Right forelimb (tissue), 1 donor: ENCODE results near the gene HMCN2.

ENCODE experiments used
- DNase-seq: peaks from one replicate; pipeline ENCODE4 v3.0.0-alpha.2; 2018

Gene HMCN2

DNA sequence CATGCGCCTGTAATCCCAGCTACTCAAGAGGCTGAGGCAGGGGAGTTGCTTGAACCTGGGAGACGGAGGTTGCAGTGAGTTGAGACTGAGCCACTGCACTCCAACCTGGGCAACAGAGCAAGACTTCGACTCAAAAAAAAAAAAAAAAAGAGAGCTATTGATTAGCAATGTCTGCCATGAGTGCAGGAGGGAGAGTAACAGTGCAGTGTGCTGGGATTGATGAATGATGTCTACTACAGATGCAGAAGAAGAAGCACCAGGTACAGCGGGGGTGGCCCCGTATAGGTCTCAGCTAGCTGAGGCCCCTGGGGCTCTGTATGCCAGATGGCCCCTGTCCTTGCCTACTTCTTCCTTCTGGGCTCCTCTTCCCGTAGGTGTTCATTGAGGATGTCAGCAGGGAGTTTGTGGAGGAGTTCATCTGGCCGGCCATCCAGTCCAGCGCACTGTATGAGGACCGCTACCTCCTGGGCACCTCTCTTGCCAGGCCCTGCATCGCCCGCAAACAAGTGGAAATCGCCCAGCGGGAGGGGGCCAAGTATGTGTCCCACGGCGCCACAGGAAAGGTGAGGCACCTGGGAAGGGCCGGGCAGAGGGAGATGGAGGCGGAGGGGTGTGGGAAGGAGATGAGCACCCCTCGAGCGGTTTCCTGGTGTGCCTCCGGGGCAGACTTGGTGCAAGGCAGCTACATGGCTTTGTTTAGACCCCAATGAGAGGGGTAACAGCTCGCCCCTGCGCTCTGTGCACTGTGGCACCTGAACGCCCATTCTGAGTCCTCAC lies 192.7 kb downstream of the HMCN2 start:
- DNase-seq = no peak

DNA sequence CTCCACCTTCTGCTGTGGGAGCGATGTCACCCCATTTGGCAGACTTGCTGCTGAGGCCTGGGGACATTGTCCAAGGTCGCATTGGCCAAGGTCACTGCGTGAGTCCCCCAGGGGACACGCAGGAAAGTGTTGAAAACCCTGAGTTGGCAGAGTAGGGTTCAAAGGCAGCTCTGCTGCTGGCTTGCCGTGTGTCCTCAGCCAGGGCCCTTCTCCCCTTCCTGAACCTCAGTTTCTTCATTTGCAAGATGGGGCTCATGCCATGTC lies 193.2 kb downstream of the HMCN2 start:
- DNase-seq = no peak

- DNase-seq = no peak
Measured at GRCh38 chr9:130459151-130459550, 193.6 kb downstream of the HMCN2 start.

- DNase-seq = no peak
Measured at GRCh38 chr9:130459941-130460669, 194.5 kb downstream of the HMCN2 start.

- peak; percentile 80 for DNase-seq
Measured at GRCh38 chr9:130461218-130461630, 195.7 kb downstream of the HMCN2 start.

- no peak for DNase-seq
Measured at GRCh38 chr9:130461731-130462130, 196.2 kb downstream of the HMCN2 start.

GRCh38 chr9:130462685-130463540 lies 197.4 kb downstream of the HMCN2 start:
- no peak for DNase-seq

- DNase-seq = no peak
Measured at GRCh38 chr9:130463763-130464745, 198.5 kb downstream of the HMCN2 start.

DNA sequence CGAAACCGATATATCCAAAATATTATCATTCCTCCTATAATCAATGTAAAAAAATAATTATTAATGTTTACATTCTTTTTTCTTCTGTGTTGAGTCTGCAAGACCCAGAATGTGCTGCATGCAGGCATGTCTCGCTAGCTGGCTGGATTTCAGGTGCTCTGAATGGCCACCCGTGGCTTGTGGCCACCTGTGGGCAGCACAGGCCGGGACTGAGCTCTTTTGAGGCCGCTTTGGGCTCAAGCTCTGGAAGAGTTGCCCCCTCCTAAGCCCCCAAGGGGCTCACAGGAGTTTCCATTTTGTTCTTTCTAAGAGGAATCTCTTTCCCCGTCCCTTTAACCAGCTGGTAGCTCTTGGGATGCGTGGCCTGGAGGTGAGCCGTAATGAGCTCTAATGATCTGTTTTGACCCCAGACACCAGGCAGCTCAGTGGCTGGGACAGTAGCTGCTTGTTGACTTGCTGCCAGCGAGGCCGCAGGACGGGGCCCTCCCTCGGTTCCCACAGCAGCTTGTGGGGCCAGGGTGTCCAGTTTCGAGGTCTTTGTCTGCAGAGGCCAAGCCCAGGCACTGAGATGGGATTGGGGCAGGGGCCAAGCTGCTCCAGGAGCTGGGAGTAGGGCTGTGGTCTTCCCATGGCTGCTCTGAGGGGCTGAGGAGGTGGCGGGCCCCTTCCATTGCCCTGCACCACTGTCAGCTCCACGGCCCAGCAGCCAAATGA lies 200.0 kb downstream of the HMCN2 start:
- DNase-seq = no peak

- no peak for DNase-seq
Measured at GRCh38 chr9:130466537-130467217, 201.1 kb downstream of the HMCN2 start.

- DNase-seq = no peak
Measured at GRCh38 chr9:130467316-130467715, 201.8 kb downstream of the HMCN2 start.

- no peak for DNase-seq
Measured at GRCh38 chr9:130468566-130468965, 203.0 kb downstream of the HMCN2 start.

DNA sequence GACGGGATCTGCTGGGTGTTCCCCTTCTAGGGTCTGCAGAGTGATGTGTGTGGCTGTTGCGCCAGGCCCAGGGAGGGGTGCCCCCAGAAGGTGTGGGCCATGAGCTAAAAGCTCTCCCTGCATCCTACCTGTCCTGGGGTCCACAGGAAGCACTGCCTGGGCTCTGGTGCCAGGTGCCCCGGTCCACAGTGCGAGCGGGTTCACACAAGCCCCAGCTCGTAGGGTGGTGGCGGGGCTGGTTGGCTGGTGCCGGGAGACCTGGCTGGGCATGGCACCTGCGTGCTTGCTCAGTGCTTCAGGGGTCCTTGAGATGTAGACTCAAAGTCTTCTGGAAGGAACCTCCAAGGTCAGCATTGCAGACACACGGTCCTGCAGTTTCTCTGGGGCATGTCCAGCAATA lies 204.7 kb downstream of the HMCN2 start:
- no peak for DNase-seq

DNA sequence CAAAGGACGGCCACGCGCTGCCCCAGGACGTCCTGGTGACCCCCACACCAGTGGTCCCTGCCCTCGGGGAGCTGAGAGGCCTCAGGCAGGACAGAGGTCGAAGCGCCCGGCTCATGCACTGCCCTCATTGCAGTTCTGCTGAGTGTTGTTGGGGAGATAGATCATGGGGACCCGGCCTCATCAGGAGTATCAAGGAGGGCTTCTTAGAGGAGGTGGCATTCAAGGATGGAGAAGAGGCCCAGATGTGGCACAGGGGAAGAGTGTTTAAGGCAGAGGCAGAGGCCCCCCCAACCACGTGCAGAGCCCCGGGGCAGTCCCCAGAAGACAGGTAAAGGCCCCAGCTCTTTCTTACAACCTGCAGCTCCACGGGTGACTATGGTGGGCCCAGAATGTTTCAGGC lies 205.4 kb downstream of the HMCN2 start:
- no peak for DNase-seq

DNA sequence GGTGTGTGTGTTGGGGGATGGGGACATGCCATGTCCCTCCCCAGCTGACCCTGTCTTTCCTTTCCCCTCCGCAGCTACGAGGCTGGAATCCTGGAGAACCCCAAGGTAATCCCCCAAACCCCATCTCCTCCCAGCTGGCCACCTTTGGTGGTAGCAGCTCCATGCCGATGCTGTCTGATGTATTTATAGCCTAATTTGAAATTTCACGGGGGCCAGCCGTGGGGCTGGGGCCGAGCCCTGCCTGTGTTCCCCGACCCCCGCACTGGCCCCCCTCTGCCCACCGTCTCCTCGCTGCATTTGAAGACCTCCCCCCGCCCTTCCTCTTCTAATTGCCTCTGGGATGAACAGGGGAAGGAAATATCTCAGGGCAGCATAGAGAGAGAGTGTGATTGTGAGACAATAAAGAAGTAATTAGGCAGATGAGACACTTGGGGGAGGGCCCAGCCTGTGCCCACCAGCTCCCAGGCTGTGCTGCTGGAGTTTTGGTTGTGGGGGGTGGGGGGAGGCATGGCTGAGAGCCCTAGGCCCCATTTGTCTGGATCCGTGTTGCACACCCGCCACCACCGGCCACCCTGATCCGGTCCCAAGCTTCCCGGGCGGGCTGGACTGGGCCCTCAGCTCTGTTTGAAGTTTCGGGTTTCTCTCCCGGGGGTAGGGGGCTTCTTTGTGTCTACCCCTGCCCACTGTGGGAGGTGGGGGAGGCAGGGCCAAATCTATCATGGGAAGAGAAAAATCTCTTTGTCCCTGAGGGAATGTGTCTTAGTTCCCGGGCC lies 206.0 kb downstream of the HMCN2 start:
- no peak for DNase-seq

- no peak for DNase-seq
Measured at GRCh38 chr9:130472184-130472705, 206.7 kb downstream of the HMCN2 start.

DNA sequence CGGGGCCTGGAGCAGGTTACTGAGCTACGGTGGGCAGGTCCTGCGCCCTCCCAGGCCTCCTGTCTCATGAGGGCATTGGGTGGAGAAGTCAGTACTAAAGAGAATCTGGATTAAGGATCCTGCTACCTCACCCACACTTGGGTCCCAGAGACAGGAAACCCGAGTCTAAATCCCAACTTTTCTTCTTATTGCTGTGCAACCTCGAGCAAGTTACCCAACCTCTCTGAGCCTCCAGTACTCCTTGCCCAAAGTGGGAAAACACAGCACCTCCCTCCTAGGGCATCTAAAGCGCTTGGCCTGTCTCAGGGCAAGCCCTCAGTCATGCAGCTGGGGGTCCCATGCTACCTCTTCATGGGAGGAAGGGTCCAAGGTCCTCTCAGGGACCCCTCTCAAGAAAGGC lies 207.4 kb downstream of the HMCN2 start:
- DNase-seq = no peak

- DNase-seq = no peak
Measured at GRCh38 chr9:130473566-130473965, 208.0 kb downstream of the HMCN2 start.

DNA sequence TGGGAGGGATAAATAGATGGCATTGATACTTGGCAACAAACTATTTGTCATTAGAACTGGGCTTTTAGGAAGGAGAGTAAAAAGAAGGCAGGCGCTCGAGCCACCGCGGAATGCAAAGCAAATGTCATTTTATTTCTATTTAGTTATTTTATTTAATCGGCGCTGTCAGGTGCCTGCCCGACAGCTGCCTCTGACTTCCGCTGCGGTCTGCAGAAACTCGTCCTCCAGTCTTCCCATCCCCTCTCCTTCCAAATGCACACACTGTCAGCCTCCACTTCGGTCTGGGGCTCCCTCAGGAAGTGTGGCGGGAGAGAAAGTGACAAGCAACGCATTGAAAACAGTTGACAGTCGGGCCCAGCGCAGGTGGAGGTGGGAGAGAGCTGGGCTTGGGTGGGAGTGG lies 208.5 kb downstream of the HMCN2 start:
- DNase-seq = no peak

- DNase-seq = no peak
Measured at GRCh38 chr9:130476151-130476730, 210.7 kb downstream of the HMCN2 start.
